ENCODE measurements around the gene TICAM1. TPM values are rescaled to one million over a fixed set of nuclear protein-coding genes. Genes with fewer than 3 reads are reported as not detected.

Gene TICAM1
- total and polyA plus RNA-seq, 2 of the 13 experiments (the other 11 are each of a cell fraction or from before 2014, with no cell fraction given), result 0.33 to 0.95 TPM

- TF ChIP-seq ZSCAN29 (CRISPR knock-in tag; conservative IDR thresholded peaks at IDR 0.05) (no peak), YEATS4 (CRISPR knock-in tag; IDR thresholded peaks at IDR 0.05; ENCODE audit: borderline replicate concordance) (peak; percentile 50; the same call in 1 of the 2 replicates), BRF2 (CRISPR knock-in tag; IDR thresholded peaks at IDR 0.05) (no peak), FOSL2 (CRISPR knock-in tag; IDR thresholded peaks at IDR 0.05) (peak; percentile 13; the same call in 1 of the 2 replicates), ZNF83 (CRISPR knock-in tag; IDR thresholded peaks at IDR 0.05; ENCODE audit: borderline replicate concordance) (no peak), KDM5B (CRISPR knock-in tag; IDR thresholded peaks at IDR 0.05; ENCODE audit: borderline replicate concordance) (no peak), ZNF180 (CRISPR knock-in tag; IDR thresholded peaks at IDR 0.05; ENCODE audit: borderline replicate concordance, low read depth) (no peak), MED1 (CRISPR knock-in tag; IDR thresholded peaks at IDR 0.05) (no peak), ZNF274 (CRISPR knock-in tag; IDR thresholded peaks at IDR 0.05) (no peak), DPF2 (CRISPR knock-in tag; IDR thresholded peaks at IDR 0.05; ENCODE audit: borderline replicate concordance, low read depth) (no peak), GTF2F1 (IDR thresholded peaks at IDR 0.05; ENCODE audit: low read length) (no peak), STAG1 (CRISPR knock-in tag; IDR thresholded peaks at IDR 0.05) (no peak), ZUFSP (CRISPR knock-in tag; IDR thresholded peaks at IDR 0.05; ENCODE audit: borderline replicate concordance) (no peak), ZKSCAN5 (CRISPR knock-in tag; IDR thresholded peaks at IDR 0.05) (no peak), ZFP90 (CRISPR knock-in tag; IDR thresholded peaks at IDR 0.05; ENCODE audit: borderline replicate concordance) (no peak; the same call in 1 of the 2 replicates), TFDP2 (CRISPR knock-in tag; IDR thresholded peaks at IDR 0.05) (peak; percentile 92), ZNF30 (CRISPR knock-in tag; IDR thresholded peaks at IDR 0.05) (no peak), ZNF317 (CRISPR knock-in tag; IDR thresholded peaks at IDR 0.05) (0 out of 2 replicates have a peak, but pooled peaks have one; percentile 47), HINFP (CRISPR knock-in tag; IDR thresholded peaks at IDR 0.05; ENCODE audit: low read depth) (0 out of 2 replicates have a peak, but pooled peaks have one; percentile 60), CENPX (CRISPR knock-in tag; IDR thresholded peaks at IDR 0.05) (no peak), RBM22 (optimal IDR thresholded peaks at IDR 0.05; ENCODE audit: low read length) (peak; percentile 53), ZNF749 (CRISPR knock-in tag; IDR thresholded peaks at IDR 0.05; ENCODE audit: borderline replicate concordance) (no peak), ZC3H4 (CRISPR knock-in tag; IDR thresholded peaks at IDR 0.05; ENCODE audit: borderline replicate concordance) (peak; percentile 65; the same call in 1 of the 2 replicates), RXRB (CRISPR knock-in tag; IDR thresholded peaks at IDR 0.05; ENCODE audit: borderline replicate concordance) (no peak), FLYWCH1 (CRISPR knock-in tag; IDR thresholded peaks at IDR 0.05) (no peak)
Observed at GRCh38 chr19:4815426-4816201, 15.9 kb downstream of the TICAM1 start (continued).

All from HepG2 (cell line).